Measurements from ENCODE around the gene ZNF560. TPM values are rescaled to one million over a fixed set of nuclear protein-coding genes. Genes with fewer than 3 reads are reported as not detected.

ZNF560 gene
- total and polyA plus RNA-seq, 2 of the 13 experiments (the other 11 are each of a cell fraction or from before 2014, with no cell fraction given), result not detected

DNA sequence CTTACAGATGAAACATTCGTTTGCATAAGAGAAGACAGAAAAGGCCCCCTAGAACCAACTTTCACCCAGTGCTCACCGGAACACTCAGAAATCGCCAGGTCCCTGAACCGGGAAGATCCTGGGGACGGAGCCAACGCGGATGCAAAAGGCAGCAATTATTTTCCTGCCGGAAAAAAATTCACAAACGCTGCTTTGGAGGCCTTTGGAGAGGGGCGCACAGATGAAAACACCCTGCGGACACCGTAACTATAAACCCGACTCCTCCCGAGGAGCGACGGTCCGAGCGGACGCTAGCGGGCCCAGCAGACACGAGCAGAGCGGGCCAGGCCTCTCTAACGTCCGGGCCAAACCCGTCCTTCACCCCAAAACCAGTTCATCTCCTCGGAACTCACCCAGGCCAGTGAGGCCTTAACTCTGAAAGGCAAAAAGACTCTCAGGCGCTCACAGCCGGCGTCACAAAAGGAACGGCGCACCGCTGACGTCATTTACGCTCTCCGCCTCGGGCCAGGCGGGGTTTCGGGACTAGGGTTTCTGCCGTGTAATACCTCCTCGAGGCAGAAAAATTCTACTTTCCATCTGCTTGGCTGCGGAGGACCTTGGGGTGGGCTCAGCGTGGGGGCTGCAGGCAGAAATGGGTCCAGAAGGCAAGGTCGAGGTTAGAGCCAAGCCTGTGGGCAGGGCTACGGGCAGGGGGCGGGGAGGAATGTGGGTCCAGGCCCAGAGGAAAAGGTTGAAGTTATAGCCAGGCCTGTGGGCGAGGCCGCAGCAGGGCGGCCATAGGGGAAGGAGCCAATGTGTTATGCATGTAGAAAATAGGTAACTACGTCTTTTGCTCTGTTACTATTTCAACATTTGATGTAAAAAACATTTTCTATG is 40.0 kb upstream of the ZNF560 start, which contains the start of gene ZNF426 (continued):
- TF ChIP-seq MEIS1 (CRISPR knock-in tag; IDR thresholded peaks at IDR 0.05; ENCODE audit: borderline replicate concordance), result no peak
- TF ChIP-seq, protein P1, sequence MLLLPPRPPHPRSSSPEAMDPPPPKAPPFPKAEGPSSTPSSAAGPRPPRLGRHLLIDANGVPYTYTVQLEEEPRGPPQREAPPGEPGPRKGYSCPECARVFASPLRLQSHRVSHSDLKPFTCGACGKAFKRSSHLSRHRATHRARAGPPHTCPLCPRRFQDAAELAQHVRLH (CRISPR knock-in tag; IDR thresholded peaks at IDR 0.05; ENCODE audit: borderline replicate concordance, low read depth), result peak; percentile 34; the same call in 1 of the 2 replicates
- TF ChIP-seq, protein P2, sequence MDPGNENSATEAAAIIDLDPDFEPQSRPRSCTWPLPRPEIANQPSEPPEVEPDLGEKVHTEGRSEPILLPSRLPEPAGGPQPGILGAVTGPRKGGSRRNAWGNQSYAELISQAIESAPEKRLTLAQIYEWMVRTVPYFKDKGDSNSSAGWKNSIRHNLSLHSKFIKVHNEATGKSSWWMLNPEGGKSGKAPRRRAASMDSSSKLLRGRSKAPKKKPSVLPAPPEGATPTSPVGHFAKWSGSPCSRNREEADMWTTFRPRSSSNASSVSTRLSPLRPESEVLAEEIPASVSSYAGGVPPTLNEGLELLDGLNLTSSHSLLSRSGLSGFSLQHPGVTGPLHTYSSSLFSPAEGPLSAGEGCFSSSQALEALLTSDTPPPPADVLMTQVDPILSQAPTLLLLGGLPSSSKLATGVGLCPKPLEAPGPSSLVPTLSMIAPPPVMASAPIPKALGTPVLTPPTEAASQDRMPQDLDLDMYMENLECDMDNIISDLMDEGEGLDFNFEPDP (CRISPR knock-in tag; conservative IDR thresholded peaks at IDR 0.05), result no peak
- TF ChIP-seq, protein P3, sequence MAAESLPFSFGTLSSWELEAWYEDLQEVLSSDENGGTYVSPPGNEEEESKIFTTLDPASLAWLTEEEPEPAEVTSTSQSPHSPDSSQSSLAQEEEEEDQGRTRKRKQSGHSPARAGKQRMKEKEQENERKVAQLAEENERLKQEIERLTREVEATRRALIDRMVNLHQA (CRISPR knock-in tag; IDR thresholded peaks at IDR 0.05), result no peak
- TF ChIP-seq SNAI1 (CRISPR knock-in tag; IDR thresholded peaks at IDR 0.05; ENCODE audit: borderline replicate concordance), result no peak
- peak; percentile 91 for TF ChIP-seq ZBTB21 (CRISPR knock-in tag; IDR thresholded peaks at IDR 0.05)
- TF ChIP-seq ZNF577 (CRISPR knock-in tag; IDR thresholded peaks at IDR 0.05; ENCODE audit: borderline replicate concordance, low read depth), result no peak
- peak; percentile 91 for TF ChIP-seq THAP11 (CRISPR knock-in tag; IDR thresholded peaks at IDR 0.05)
- no peak; the same call in 1 of the 2 replicates for TF ChIP-seq ZBTB38 (CRISPR knock-in tag; IDR thresholded peaks at IDR 0.05)
- TF ChIP-seq ZSCAN25 (CRISPR knock-in tag; IDR thresholded peaks at IDR 0.05), result peak; percentile 53; the same call in 1 of the 2 replicates
- TF ChIP-seq PHB2 (IDR thresholded peaks at IDR 0.05; ENCODE audit: partially characterized antibody), result no peak
- no peak; the same call in 1 of the 2 replicates for TF ChIP-seq NCOA2 (CRISPR knock-in tag; IDR thresholded peaks at IDR 0.05)
- no peak for TF ChIP-seq TRIM24 (CRISPR knock-in tag; IDR thresholded peaks at IDR 0.05)
- TF ChIP-seq ATRX (CRISPR knock-in tag; IDR thresholded peaks at IDR 0.05; ENCODE audit: borderline replicate concordance), result no peak
- TF ChIP-seq ZNF552 (CRISPR knock-in tag; IDR thresholded peaks at IDR 0.05; ENCODE audit: borderline replicate concordance), result 0 out of 2 replicates have a peak, but pooled peaks have one; percentile 69
- TF ChIP-seq, protein P4, sequence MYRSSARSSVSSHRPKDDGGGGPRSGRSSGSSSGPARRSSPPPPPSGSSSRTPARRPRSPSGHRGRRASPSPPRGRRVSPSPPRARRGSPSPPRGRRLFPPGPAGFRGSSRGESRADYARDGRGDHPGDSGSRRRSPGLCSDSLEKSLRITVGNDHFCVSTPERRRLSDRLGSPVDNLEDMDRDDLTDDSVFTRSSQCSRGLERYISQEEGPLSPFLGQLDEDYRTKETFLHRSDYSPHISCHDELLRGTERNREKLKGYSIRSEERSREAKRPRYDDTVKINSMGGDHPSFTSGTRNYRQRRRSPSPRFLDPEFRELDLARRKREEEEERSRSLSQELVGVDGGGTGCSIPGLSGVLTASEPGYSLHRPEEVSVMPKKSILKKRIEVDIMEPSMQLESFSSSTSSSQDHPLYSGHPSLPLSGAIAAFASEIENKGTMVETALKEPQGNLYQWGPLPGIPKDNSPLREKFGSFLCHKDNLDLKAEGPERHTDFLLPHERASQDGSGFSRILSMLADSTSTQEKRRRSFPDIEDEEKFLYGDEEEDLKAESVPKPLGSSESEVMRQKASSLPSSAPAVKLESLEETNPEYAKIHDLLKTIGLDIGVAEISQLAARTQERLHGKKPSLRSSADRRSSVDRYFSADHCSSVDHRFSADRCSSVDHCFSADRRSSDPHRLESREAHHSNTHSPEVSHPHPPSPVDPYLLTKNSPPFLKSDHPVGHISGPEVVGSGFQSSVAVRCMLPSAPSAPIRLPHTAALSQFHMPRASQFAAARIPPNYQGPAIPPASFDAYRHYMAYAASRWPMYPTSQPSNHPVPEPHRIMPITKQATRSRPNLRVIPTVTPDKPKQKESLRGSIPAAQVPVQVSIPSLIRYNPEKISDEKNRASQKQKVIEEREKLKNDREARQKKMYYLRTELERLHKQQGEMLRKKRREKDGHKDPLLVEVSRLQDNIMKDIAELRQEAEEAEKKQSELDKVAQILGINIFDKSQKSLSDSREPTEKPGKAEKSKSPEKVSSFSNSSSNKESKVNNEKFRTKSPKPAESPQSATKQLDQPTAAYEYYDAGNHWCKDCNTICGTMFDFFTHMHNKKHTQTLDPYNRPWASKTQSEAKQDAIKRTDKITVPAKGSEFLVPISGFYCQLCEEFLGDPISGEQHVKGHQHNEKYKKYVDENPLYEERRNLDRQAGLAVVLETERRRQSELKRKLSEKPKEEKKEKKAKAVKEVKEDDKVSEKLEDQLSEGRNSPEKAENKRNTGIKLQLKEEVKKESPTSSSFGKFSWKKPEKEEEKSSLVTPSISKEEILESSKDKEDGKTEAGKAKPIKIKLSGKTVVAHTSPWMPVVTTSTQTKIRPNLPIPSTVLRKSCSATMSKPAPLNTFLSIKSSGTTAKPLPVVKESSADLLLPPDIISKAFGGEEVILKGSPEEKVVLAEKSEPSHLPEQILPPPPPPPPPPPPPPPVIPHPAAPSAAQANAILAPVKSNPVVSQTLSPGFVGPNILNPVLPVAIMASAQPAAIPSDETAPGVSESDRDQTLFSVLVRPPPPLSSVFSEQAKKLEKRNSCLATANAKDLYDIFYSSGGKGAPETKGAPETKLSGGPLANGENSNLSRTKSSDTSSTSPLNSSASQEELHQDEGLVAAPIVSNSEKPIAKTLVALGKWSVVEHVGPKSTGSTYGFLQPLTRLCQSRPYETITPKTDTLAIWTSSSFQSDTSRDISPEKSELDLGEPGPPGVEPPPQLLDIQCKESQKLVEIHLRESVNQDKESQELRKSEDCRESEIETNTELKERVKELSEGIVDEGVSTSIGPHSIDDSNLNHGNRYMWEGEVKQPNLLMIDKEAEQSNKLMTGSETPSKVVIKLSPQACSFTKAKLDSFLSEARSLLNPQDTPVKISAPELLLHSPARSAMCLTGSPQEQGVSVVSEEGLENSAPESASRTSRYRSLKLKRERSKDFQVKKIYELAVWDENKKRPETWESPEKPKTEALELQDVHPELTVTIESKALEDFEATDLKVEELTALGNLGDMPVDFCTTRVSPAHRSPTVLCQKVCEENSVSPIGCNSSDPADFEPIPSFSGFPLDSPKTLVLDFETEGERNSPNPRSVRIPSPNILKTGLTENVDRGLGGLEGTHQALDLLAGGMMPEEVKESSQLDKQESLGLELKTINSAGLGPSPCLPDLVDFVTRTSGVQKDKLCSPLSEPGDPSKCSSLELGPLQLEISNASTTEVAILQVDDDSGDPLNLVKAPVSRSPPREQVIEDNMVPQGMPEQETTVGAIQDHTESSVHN (CRISPR knock-in tag; IDR thresholded peaks at IDR 0.05), result no peak
